GM19372 (cell line): ENCODE measurements around the gene RABL3.
"Not testable (repeated sequence)": the region's sequence is repeated elsewhere in the genome, so short reads cannot be mapped to it uniquely, and the experiment has no call there.

Experiments
- ATAC-seq: cut with Tn5 transposase; IDR thresholded peaks from one replicate; pipeline ENCODE4 v1.9.1; 2021; ENCODE audit warnings: mild to moderate bottlenecking, low read depth, moderate library complexity; ENCODE audit not compliant: unreplicated experiment

Gene RABL3

DNA sequence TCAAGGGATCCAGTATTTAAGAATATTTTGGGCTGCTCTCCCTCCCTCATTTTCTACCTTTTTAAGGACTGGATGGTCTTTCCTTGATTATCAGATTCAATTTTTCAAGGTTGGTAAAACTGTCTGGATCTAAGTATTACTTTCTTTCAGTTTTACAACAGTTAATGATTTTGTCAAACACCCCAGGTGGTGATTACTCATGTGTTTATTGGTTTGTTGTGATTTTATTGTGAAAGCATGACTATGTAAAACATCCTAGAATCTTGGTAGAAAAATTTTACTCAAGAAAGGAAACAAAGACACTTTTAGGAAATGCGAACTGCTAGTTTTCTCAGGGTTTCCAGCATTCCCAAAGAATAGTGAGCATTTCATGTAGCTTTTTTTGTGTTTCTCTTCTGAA, 7.5 kb upstream of the RABL3 start:
- ATAC-seq = no peak

- ATAC-seq = no peak
Observed at GRCh38 chr3:120745466-120745865, 3.1 kb upstream of the RABL3 start.

- ATAC-seq = no peak
Observed at GRCh38 chr3:120743556-120744195, 1.4 kb upstream of the RABL3 start.

DNA sequence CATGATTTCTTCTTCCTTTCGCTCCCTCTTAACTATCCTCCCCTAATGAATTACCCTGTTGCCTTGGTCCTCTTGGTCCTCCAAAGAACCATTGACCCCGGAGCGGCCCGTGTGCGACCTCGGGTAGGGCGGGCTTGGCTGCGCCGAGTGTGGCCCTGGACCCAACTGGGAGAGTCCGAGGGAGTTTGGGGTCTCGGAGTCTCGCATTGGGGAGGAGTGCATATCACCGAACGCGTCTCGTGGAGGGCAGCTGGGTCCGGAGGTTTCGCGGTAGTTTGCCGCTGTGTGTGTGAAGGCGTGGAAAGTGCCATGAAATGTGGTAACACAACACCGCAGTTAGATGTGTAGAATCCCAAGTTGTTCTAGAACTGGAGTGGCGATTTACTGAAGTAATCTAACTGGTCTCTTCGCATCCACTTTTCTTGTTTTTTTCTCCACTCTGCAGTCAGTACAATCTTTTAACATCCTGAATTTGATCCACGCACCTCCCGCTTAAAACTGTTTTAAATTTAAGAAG, 591 bp upstream of the RABL3 start:
- peak; percentile 16 for ATAC-seq

DNA sequence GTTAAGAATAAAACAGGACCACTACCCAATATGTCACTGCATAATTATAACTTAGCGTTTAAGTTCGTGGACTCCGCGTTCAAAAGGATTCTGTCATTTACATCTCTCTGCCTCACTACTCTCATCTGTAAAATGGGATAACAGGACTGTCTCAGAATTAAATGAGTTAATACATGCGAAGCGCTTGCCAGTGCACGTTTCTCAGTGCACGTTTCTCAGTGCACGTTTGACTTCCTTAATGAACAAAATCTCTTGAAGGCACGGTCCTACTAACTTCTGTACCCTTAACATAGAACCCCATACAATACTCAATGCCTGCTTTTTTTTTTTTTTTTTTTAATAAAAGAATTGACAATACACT, 499 bp downstream of the RABL3 start:
- peak; percentile 8 for ATAC-seq

DNA sequence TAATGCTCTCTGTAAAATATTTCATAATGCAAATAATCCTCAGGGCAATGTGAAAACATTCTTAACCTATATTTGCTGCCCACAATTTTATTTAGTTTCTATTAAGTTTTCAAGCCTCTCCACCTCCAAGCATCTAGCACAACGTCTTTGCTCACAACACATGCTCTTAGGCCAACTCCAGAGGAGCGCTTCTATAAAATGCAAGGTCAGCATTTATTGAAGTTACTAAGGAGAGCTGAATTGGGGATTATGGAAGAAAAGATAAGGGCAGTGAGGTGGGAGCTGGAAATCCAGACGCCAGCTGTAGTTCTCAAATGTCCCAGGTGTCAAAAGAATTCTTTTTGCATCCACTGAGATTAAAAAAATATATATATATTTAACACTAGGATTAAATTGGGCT, 996 bp downstream of the RABL3 start:
- ATAC-seq = no peak

DNA sequence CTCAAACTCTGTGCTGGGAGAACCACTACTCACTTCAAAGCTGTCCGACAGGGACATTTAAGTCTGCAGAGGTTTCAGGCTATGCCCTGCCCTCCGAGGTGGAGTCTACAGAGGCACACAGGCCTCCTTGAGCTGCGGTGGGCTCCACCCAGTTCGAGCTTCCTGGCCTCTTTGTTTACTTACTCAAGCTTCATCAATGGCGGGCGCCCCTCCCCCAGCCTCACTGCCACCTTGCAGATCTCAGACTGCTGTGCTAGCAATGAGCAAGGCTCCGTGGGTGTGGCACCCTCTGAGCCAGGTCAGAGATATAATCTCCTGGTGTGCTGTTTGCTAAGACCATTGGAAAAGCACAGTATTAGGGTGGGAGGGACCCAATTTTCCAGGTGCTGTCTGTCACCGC, 4.3 kb downstream of the RABL3 start:
- not testable (repeated sequence) for ATAC-seq

DNA sequence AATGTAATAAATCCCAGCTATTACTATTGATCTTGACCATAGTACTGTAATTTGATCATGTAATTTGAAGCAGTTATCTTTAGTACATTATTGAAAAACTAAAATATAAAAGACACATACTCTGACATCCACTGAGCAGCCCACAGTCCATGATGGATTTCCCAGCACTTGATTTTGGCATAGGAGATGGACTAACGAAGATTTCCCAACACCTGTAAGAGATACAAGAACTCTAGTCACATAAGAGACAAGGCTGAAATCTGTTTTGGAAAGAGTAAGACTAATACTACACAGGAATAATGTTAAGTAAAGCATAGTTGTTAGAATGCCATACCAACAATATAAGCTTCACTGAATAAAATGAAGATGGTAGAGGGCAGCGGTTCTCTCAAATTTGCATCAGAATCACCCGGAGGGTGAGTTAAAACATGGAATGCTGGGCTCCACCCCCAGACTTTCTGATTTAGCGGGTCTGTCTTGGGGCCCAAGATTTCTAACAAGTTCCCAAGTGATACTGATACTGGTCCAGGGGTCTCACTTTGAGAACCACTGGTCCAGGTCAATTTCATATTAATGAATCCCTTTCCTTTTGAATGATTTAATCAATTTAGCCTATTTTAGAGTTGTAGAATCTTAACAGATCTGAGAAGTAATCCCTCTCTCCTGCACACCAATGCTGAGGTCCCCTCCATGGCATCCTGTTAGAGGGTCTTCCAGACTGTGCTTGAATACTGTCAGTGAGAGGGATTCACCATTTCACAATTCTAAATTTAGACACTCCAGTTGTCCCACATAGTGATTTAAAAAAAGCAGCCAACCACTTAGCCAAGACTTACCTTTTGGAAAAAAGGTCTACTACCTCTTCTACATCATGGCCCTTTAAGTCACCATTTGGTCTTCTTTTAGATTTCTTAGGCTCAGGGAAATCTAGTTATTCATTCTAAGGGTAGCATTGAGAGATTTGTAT, 11.5 kb downstream of the RABL3 start:
- no peak for ATAC-seq

DNA sequence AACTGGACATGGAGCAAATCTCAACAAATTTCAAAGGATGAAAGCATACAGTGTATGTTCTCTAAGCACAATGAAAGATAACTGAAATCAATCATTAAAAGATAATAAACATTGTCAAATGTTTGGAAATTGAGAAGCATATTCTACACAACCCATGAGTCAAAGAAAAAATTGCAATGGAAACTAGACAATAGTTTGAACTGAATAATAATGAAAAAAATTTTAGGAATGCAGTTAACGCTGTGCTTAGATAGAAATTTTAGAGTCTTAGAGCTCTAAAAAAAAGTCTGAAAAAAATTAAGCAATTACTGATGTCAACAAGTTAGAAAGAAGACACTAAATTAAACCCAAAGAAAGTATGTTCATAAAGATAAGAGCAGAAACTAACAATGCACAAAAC, 15.5 kb downstream of the RABL3 start:
- no peak for ATAC-seq

- not testable (repeated sequence) for ATAC-seq
Observed at GRCh38 chr3:120719167-120719834, 23.0 kb downstream of the RABL3 start.

GRCh38 chr3:120713262-120713661, 29.1 kb downstream of the RABL3 start:
- ATAC-seq = no peak

DNA sequence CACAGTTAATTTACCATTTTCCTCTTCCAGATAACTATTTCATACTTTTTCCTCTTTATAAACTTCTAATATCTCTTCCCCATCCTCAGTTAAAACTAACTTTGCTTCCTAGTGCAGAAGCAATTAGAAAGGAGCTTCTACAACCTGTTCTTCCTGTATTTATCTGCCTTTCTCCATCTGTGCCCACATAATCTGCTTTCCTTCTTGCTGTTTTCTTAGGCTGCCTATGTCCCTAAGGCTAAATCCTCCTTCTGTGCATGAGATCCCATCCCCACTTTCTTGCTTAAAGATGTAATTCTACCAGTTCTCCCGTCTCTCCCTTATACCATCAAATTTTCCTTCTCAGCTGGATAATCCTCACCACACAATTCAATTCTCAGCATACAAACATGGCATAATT, 31.9 kb downstream of the RABL3 start:
- ATAC-seq = no peak

- ATAC-seq = peak; percentile 80
Observed at GRCh38 chr3:120708408-120708807, 33.9 kb downstream of the RABL3 start.

DNA sequence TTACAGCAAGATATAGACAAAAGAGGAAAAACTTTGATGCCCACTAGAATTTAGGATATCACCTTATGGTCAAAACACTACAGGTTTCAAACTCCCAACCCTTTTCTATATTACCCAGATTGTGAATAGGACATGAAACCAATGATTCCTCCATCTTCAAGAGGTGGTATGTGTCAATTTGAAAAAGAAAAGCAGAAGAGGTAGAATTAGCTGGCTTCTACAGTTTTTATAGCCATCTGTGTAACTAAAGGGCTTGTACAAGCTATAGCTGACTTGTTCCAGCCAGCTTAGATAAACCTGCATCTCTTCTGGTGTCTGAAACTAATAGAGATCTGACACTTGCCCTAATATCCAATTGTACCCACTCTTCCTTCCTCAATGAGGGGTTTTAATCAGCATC, 35.4 kb downstream of the RABL3 start:
- no peak for ATAC-seq

DNA sequence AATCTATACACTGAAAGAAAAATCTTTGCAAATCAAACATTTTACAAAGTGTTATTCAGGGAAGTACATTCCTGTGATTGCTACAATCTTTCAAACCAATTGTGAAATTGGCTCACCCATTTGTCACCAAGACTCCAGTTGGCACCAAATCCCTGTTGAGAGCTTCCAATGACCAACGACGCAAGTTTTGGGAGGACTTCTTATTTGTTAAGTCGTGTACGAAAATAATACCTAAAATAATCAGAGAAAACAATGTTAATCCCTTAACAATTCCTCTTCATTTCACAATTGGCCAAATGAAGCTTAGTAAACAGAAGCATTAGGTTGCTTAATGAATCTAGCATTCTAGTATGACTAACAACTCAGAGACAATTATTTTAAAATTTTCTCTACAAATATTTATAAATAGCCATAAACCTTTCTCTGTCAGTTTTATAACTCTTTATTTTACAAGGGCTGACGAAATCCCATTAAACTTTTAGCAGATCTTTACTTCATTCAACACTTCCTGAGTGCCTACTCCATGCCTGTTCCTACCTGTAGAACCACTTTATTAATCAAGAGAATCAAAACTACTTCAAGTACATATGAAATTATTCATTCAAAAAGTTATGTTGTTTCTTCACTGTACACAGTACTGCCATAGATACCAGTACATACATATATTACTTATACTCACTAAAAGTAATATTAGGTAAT, 36.3 kb downstream of the RABL3 start:
- no peak for ATAC-seq

GRCh38 chr3:120699333-120699732, 43.0 kb downstream of the RABL3 start:
- ATAC-seq = no peak

DNA sequence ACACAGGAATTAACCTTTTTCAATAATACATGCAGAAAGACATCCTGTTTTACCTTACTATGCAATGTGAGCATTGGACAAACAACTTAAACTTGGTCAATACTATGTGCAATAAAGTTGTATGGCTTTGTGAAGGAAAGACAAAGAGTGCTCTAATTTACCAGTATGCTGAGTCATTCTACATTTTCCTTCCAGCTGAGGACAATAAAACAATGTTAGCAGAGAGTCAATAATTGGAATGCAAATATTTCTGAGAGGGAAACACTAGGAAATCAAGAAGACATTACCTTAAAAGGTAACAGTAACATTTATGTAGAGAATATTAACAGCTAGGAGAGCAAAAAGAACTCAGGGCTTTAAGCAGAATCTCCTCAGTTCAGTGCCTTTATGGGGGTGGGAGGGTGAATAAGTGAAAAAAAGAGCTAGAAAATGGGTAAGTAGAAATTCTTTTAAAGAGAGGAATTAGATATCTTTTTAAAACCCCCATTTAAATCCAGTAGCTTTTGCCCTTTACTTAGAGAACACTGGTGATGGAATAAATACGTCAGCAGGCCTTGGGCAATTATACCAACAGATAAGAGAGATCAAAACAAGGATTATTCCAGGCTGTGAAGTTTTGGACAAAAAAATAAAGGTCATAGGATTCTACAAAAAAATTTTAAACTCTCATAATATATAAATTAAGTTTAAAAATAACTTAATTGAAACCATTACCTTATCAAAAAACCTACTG, 48.7 kb downstream of the RABL3 start:
- no peak for ATAC-seq

DNA sequence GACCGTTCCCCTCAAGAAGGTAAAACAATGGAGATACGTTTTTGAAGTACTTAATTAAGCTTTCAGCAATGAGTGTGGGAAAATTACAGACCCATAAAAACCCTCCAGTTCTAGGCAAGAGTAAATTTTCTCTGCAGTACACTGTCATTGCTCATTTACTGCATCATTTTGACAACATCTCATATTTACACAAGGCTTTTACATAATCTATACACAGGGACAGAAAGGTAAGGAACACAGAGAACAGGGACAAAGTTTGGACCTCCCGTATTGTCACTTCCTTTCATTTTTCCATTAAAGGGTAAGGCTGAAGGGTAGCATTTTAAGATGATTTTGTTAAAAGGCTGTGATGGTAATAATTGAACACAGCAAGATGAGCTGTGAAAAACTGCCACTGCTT, 52.9 kb downstream of the RABL3 start:
- no peak for ATAC-seq

DNA sequence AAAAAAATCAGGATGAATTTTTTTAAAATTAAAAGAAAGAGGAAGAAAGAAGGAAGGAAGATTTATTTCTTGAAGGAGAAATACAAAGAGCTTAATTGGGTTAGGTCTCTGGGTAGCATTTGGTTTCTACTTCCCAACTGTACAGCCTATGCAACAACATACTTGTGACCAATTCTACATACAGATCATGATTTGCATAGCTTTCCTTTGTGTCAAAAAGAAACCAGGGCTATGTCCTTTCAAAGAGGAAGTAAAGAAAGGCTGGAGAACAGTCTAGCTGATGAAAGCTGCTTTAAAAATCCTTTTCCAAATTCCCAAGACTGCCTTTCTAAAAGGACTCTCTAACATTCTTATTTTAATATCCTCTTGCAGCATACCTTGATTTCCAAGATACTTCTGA, 54.2 kb downstream of the RABL3 start:
- peak; percentile 93 for ATAC-seq

- no peak for ATAC-seq
Observed at GRCh38 chr3:120685411-120685810, 56.9 kb downstream of the RABL3 start.
